ENCODE results near the gene GUCY1A2. TPM values are rescaled to one million over a fixed set of nuclear protein-coding genes. Genes with fewer than 3 reads are reported as not detected.

Gene GUCY1A2
- polyA plus RNA-seq, 3 donors, result not detected

DNA sequence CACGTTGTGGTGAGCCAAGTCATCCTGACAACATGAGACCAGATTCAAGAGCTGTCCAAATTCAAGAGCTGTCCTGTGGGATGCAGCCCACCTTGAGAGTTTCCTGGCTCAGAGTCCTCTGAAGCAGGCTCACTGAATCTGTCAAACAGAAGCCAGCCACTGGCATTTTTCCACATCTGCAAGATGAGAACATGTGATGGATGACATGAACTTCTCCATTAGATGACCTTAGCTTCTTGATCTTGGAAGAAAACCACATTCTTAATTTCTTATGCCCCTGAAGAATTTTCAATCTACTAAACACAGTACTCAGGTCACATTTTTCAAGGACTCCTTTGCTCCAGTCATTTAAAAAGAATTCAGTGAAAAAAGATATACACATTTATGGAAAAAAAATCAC is 291.0 kb downstream of the GUCY1A2 start:
- H3K79me2 ChIP-seq (ENCODE audit: insufficient read depth, low read length), result no peaks in the 10 kb centered on the region
- TF ChIP-seq, protein P1, sequence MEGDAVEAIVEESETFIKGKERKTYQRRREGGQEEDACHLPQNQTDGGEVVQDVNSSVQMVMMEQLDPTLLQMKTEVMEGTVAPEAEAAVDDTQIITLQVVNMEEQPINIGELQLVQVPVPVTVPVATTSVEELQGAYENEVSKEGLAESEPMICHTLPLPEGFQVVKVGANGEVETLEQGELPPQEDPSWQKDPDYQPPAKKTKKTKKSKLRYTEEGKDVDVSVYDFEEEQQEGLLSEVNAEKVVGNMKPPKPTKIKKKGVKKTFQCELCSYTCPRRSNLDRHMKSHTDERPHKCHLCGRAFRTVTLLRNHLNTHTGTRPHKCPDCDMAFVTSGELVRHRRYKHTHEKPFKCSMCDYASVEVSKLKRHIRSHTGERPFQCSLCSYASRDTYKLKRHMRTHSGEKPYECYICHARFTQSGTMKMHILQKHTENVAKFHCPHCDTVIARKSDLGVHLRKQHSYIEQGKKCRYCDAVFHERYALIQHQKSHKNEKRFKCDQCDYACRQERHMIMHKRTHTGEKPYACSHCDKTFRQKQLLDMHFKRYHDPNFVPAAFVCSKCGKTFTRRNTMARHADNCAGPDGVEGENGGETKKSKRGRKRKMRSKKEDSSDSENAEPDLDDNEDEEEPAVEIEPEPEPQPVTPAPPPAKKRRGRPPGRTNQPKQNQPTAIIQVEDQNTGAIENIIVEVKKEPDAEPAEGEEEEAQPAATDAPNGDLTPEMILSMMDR (IDR thresholded peaks at IDR 0.05), result no peak
- H4K20me1 ChIP-seq (ENCODE audit: insufficient read depth, low read length), result no peaks in the 10 kb centered on the region
- no peaks in the 10 kb centered on the region for H3K4me1 ChIP-seq (ENCODE audit: control insufficient read depth in 1 of 2, insufficient read depth in 2 of 2, low read length in 2 of 2)
- no peaks in the 10 kb centered on the region for H3K36me3 ChIP-seq (replicated peaks in 1 of 2; ENCODE audit: control insufficient read depth in 1 of 2, insufficient read depth in 2 of 2, low read length in 2 of 2)
- H3K9me3 ChIP-seq (replicated peaks in 1 of 2; ENCODE audit: control insufficient read depth in 1 of 2, insufficient read depth in 1 of 2, low read length in 2 of 2), result no peaks in the 10 kb centered on the region
- no peaks in the 10 kb centered on the region for H3K27me3 ChIP-seq (ENCODE audit: control insufficient read depth in 2 of 2, insufficient read depth in 2 of 2, low read length in 2 of 2)
- intact Hi-C loops (cut with micrococcal nuclease), result no loop called here
- Mint-ChIP-seq H3K4me1 (no peaks in the 10 kb centered on the region), H3K36me3 (no peaks in the 10 kb centered on the region), H3K27ac (no peak overlapping the region), H3K4me3 (no peak overlapping the region), H3K9me3 (no peaks in the 10 kb centered on the region), H3K27me3 (ENCODE audit: low read depth in 3 of 3) (peaks cover 0 to 2% (median 0%) of the 10 kb centered on the region in 3 donors)
- no peak overlapping the region for H3K4me2 ChIP-seq (replicated peaks; ENCODE audit: extremely low read depth, low read length, poor library complexity, severe bottlenecking)
- H2AFZ ChIP-seq (ENCODE audit: insufficient read depth, low read depth, low read length, poor library complexity, severe bottlenecking), result no peak overlapping the region
- no peak overlapping the region for H3K4me3 ChIP-seq (replicated peaks in 1 of 3; ENCODE audit: low read depth in 2 of 3, low read length in 3 of 3)
- 69% methylated on average over 1 of the region's 1 CpG for WGBS (ENCODE audit: insufficient coverage)
- no peak for DNase-seq
- H3K27ac ChIP-seq (ENCODE audit: low read depth in 1 of 2, low read length in 2 of 2), result no peak overlapping the region
- no peak overlapping the region for H3K9ac ChIP-seq (ENCODE audit: insufficient read depth, low read length, poor library complexity, severe bottlenecking)

DNA sequence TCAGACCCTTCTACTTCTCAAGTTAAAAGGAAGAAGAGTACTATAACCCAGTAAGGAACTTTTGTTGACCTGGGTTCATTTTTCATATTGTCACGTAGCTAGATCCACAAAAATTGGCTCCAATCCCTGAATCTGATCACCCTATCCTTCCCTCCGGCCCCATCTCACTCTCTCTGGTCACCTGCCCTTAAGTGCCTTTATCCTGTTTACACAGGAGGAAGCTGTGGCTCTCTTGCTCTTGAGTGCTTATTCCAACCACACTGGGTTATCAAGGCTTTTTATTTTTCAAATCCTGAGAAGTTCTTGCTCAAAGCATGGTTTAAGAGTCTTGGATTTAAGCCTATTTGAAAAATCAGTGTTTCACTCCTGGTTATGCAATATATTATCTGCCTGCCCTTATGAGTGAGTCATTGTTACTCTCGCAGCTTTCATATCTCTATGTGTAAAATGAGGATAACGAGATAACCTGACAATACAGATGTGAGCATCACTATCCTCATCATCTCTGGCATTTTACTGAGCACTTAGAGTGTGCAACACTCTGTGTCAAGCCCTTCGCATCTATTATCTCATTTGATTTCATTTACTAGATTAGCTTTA is 293.9 kb downstream of the GUCY1A2 start:
- peaks cover 0 to 2% (median 0%) of the 10 kb centered on the region in 3 donors for H3K27me3 Mint-ChIP-seq (ENCODE audit: low read depth in 3 of 3)
- H3K4me1 Mint-ChIP-seq, result no peaks in the 10 kb centered on the region
- H4K20me1 ChIP-seq (ENCODE audit: insufficient read depth, low read length), result no peaks in the 10 kb centered on the region
- H3K27ac Mint-ChIP-seq, result no peak overlapping the region
- H3K4me2 ChIP-seq (replicated peaks; ENCODE audit: extremely low read depth, low read length, poor library complexity, severe bottlenecking), result no peak overlapping the region
- no peak overlapping the region for H3K9ac ChIP-seq (ENCODE audit: insufficient read depth, low read length, poor library complexity, severe bottlenecking)
- no peaks in the 10 kb centered on the region for H3K9me3 Mint-ChIP-seq
- no peak for DNase-seq
- H3K9me3 ChIP-seq (replicated peaks in 1 of 2; ENCODE audit: control insufficient read depth in 1 of 2, insufficient read depth in 1 of 2, low read length in 2 of 2), result no peaks in the 10 kb centered on the region
- H3K79me2 ChIP-seq (ENCODE audit: insufficient read depth, low read length), result no peaks in the 10 kb centered on the region
- no peaks in the 10 kb centered on the region for H3K36me3 Mint-ChIP-seq
- no peak overlapping the region for H3K4me3 ChIP-seq (replicated peaks in 1 of 3; ENCODE audit: low read depth in 2 of 3, low read length in 3 of 3)
- H2AFZ ChIP-seq (ENCODE audit: insufficient read depth, low read depth, low read length, poor library complexity, severe bottlenecking), result no peak overlapping the region
- intact Hi-C loops (cut with micrococcal nuclease), result no loop called here
- TF ChIP-seq, protein P1 (IDR thresholded peaks at IDR 0.05), result no peak
- H3K27me3 ChIP-seq (ENCODE audit: control insufficient read depth in 2 of 2, insufficient read depth in 2 of 2, low read length in 2 of 2), result no peaks in the 10 kb centered on the region
- H3K4me1 ChIP-seq (ENCODE audit: control insufficient read depth in 1 of 2, insufficient read depth in 2 of 2, low read length in 2 of 2), result no peaks in the 10 kb centered on the region
- no peak overlapping the region for H3K4me3 Mint-ChIP-seq
- H3K27ac ChIP-seq (ENCODE audit: low read depth in 1 of 2, low read length in 2 of 2), result no peak overlapping the region
- H3K36me3 ChIP-seq (replicated peaks in 1 of 2; ENCODE audit: control insufficient read depth in 1 of 2, insufficient read depth in 2 of 2, low read length in 2 of 2), result no peaks in the 10 kb centered on the region
- 0% methylated on average over 1 of the region's 5 CpGs for WGBS (ENCODE audit: insufficient coverage)

Measured in CD14-positive monocyte (primary cell).